K562 (cell line): ENCODE data around the gene KIF5A. TPM values are rescaled to one million over a fixed set of nuclear protein-coding genes. Genes with fewer than 3 reads are reported as not detected.

Experiments used
- ATF7 ChIP-seq: fragments of 450-650 bp; IDR thresholded peaks from 2 replicates; pipeline ENCODE4 v1.7.1; 2014; ENCODE audit warnings: mild to moderate bottlenecking, moderate library complexity
- CEBPG ChIP-seq, 3 experiments: fragments of 200-800 bp in 1 of 3; sonication (Bioruptor generic) in 1 of 3; sonication (generic) in 1 of 3; formaldehyde crosslinking in 1 of 3; IDR thresholded peaks in 2 of 3; conservative IDR thresholded peaks in 1 of 3; 2 replicates each; pipeline versions ENCODE4 v1.6.1 to v1.8.0; 2016 to 2022; ENCODE audit warnings: missing compliant biosample characterization in 2 of 3, missing genetic modification characterization in 2 of 3, mild to moderate bottlenecking in 1 of 3, missing genetic modification reagents in 1 of 3
- CREB1 ChIP-seq, 2 experiments: sonication (generic) in 1 of 2; formaldehyde crosslinking in 1 of 2; IDR thresholded peaks; 2 replicates each; pipeline versions ENCODE4 v1.6.1 to v1.8.0; 2012 to 2022; ENCODE audit warnings: inconsistent platforms in 1 of 2, mild to moderate bottlenecking in 1 of 2, missing genetic modification reagents in 1 of 2, moderate library complexity in 1 of 2
- FOXJ3 ChIP-seq: sonication (generic); formaldehyde crosslinking; IDR thresholded peaks from 2 replicates; pipeline ENCODE4 v1.4.0; 2020; ENCODE audit warnings: mild to moderate bottlenecking, missing genetic modification reagents
- KAT7 ChIP-seq: sonication (generic); formaldehyde crosslinking; IDR thresholded peaks from 2 replicates; pipeline ENCODE4 v1.8.0; 2022; ENCODE audit warnings: missing genetic modification reagents, mild to moderate bottlenecking, borderline replicate concordance
- MTF1 ChIP-seq: fragments of 250-450 bp; sonication (Bioruptor Pico); IDR thresholded peaks from 2 replicates; pipeline ENCODE4 v1.9.0; 2021; ENCODE audit warnings: moderate library complexity, mild to moderate bottlenecking, inconsistent platforms, borderline replicate concordance
- MYC ChIP-seq, 2 experiments: fragments of 250-450 bp in 1 of 2; sonication (Bioruptor Pico) in 1 of 2; IDR thresholded peaks; 2 replicates each; pipeline versions ENCODE4 v1.5.1 to v1.6.1; 2012 to 2021; ENCODE audit warnings: low read depth in 2 of 2, borderline replicate concordance in 1 of 2, improper control_type of control experiment in 1 of 2, low read length in 1 of 2, mild to moderate bottlenecking in 1 of 2, moderate library complexity in 1 of 2
- SMAD4 ChIP-seq: fragments of 250-450 bp; sonication (Bioruptor Pico); conservative IDR thresholded peaks from 2 replicates; pipeline ENCODE4 v1.8.0; 2021; ENCODE audit warnings: inconsistent platforms, mild to moderate bottlenecking, moderate library complexity
- VEZF1 ChIP-seq: fragments of 200-800 bp; sonication (Bioruptor generic); IDR thresholded peaks from 2 replicates; pipeline ENCODE4 v1.6.1; 2017; ENCODE audit warnings: missing genetic modification characterization, missing compliant biosample characterization
- YY1 ChIP-seq, 3 experiments: IDR thresholded peaks; 2 replicates each; pipeline ENCODE4 v1.6.1; 2011; ENCODE audit warnings: low read length in 2 of 3, mild to moderate bottlenecking in 2 of 3, moderate library complexity in 2 of 3, borderline replicate concordance in 1 of 3, control low read depth in 1 of 3, low read depth in 1 of 3; ENCODE audit not compliant: insufficient read depth in 3 of 3, insufficient replicate concordance in 2 of 3, control insufficient read depth in 1 of 3, insufficient read length in 1 of 3; ENCODE audit errors: extremely low read depth in 1 of 3
- ZBTB12 ChIP-seq: fragments of 250-450 bp; sonication (Bioruptor Pico); IDR thresholded peaks from 2 replicates; pipeline ENCODE4 v1.4.0; 2020
- polyA plus RNA-seq, 8 experiments: library from polyadenylated mRNA; depleted of rRNA in 4 of 8; stranded (reverse) in 5 of 8; unstranded in 3 of 8; fragments of >200 nt; fragmentation: Nextera tagmentation in 2 of 8; fragmentation: Illumina TruSeq in 1 of 8; extraction: Ambion mirVana in 2 of 8; extraction: Trizol in 1 of 8; gene quantifications; 2 replicates each; pipeline versions ENCODE4 v1.2.1 to v1.2.3, GENCODE V29; 2011 to 2014; ENCODE audit warnings: inconsistent platforms in 1 of 8, missing spikeins in 1 of 8
- total RNA-seq, 7 experiments: library from RNA; depleted of rRNA in 6 of 7; stranded (reverse); fragments of >200 nt in 6 of 7; fragmentation: Illumina TruSeq in 2 of 7; extraction: Trizol in 2 of 7; gene quantifications; 2 replicates each; pipeline versions ENCODE4 v1.2.1 to v1.2.3, GENCODE V29; 2011 to 2021; ENCODE audit warnings: low replicate concordance in 1 of 7

Gene KIF5A
- total and polyA plus RNA-seq, 9 of the 15 experiments (the other 6 are each of a cell fraction or from before 2014, with no cell fraction given), result 3.4 to 17.7 (median 8.0) TPM

- TF ChIP-seq ZBTB12 (CRISPR knock-in tag) (peak; percentile 80), FOXJ3 (CRISPR knock-in tag) (no peak), CREB1 (IDR thresholded peaks at IDR 0.05) (peak; percentile 94), CREB1 (CRISPR knock-in tag; IDR thresholded peaks at IDR 0.05) (peak; percentile 73; the same call in 1 of the 2 replicates), ATF7 (peak; percentile 99), VEZF1 (CRISPR knock-in tag) (peak; percentile 51), KAT7 (CRISPR knock-in tag) (peak; percentile 67; the same call in 1 of the 2 replicates), CEBPG (CRISPR knock-in tag; IDR thresholded peaks at IDR 0.05) (no peak), CEBPG (tag; conservative IDR thresholded peaks at IDR 0.05 in 1 of 2, IDR thresholded peaks at IDR 0.05 in 1 of 2) (peak; percentile 30 to 36; a peak in 1 of 4 replicates), MYC (IDR thresholded peaks at IDR 0.05; ENCODE audit: low read depth, low read length) (peak; percentile 72; the same call in 1 of the 2 replicates), MYC (CRISPR knock-in tag; IDR thresholded peaks at IDR 0.05; ENCODE audit: borderline replicate concordance, low read depth) (0 out of 2 replicates have a peak, but pooled peaks have one; percentile 18), MTF1 (CRISPR knock-in tag) (no peak), SMAD4 (no peak), YY1 (IDR thresholded peaks at IDR 0.05; ENCODE audit: borderline replicate concordance in 1 of 3, control insufficient read depth in 1 of 3, extremely low read depth in 1 of 3, insufficient read depth in 3 of 3, insufficient read length in 1 of 3, insufficient replicate concordance in 2 of 3, low read depth in 1 of 3, low read length in 2 of 3) (peak in 2 of 3 experiments; percentile 53 to 72)
These were observed 2.4 kb upstream of the KIF5A start (continued) for GRCh38 chr12:57547288-57548012.
